Measurements from ENCODE around the gene LMAN1L.

The LMAN1L gene

DNA sequence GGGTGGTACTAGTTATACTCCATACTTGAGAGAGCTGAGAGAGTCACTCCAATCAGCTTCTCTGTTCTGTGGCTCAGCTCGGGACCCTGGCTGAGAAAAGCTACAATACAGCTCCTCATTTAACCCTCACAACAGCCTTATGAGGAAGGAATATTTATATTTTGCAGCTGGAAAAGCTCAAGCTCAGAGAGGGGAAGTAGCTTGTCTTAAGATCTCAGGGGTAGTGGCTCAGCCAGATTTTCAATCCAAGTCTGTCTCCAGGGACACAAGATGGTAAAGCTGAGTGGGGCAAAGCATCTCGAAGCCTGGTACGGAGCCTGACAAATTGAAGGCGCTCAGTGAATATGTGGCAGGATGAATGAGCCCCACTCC lies 45.7 kb downstream of the LMAN1L start:
- no peak for DNase-seq (ENCODE audit: low read depth)

DNA sequence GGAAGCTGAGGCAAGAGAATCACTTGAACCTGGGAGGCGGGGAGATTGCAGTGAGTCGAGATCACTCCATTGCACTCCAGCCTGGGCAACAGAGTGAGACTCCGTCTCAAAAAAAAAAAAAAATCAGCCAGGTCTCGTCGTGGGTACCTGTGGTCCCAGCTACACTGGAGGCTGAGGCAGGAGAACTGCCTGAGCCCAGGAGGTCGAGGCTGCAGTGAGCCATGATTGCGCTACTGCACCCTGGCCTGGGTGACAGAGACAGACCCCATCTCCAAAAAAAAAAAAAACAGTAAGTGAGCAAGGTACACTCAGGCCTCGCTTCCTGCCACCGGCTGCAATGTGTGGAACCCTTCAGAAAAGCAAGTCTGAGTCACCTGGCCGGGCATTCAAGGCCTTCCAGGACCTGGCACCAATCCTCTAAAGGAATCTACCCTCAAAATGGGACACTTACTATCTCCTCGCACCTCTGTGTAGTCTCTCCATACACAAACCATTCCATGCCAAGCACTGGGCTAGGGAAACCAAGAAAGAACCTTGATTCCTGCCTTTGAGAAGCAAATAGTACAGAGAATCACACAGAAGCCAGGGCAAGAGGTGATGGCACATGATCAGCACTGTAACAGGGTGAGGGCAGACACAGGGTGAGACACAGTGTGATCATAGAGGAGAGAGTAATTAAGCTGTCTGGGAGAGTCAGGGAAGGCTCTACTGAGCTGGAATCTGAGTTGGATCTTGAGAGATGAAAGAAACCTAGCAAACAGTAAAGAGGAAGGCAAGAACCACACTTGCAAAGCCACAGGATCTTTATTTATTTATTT lies 50.8 kb downstream of the LMAN1L start:
- DNase-seq (ENCODE audit: low read depth): no peak

DNA sequence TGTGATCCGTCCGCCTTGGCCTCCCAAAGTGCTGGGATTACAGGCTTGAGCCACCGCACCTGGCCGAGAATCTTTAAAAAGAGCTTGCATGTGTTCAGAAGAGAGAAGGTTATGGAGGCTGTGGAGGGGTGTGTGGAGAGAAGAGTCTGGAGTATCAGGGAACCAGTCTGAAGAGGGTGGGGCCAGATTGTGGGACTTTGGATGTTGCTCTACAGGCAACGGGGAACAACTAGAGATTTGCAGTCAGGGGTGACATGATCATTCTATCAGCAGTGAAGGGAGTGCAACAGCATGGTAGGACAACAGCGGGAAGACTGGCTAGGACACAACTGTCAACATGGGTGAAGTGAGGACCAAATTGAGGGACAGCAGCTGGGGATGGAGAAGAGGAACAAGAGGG lies 51.7 kb downstream of the LMAN1L start:
- DNase-seq (ENCODE audit: low read depth): no peak

GRCh38 chr15:74865316-74865715 lies 52.7 kb downstream of the LMAN1L start:
- no peak for DNase-seq (ENCODE audit: low read depth)

GRCh38 chr15:74866090-74866489 lies 53.5 kb downstream of the LMAN1L start:
- DNase-seq (ENCODE audit: low read depth): no peak

DNA sequence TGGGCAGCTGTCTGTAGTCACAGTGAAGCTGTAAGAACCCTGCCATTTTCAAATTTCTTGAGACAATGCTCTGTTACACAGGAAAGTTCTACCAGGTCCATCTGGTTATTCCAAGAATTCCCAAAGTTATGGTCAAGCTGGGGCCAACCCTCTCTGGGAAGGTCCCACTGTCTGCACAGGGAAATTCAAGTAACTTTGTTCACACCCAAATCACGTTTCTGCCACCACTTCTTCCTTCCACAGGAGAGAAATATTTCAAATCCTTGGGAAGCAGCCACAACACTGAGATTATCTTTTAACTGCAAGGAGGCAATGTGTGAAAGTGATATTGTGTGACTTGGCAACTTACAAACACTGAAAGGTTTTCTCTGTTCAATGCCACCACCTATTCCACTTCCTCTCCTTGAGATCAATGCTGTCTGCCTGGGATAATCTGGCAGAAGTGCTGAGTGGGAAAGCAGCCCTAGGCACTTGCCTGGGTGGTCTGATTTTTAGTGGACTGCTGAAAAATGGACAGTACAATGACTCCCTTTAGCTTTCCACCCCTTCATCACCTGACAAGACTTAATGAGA lies 54.9 kb downstream of the LMAN1L start:
- DNase-seq (ENCODE audit: low read depth): no peak

DNA sequence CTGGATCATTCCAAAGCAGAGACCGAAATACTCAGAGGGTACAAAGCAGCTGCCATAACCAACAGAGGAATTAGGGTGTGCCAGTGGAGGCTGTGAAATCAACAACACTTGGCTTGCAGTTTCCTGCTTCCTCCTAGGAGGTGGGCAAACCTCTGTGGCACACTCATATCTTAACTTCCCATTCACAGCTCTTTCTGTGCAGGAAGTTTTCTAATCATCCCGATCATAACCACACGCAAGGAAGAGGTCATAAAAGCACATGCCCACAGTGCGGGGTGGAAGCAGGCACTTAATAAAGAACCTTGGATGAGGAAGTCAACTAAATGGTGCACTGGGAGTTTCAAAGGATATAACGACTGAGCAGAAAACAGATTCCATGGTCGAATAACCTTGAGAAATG lies 55.4 kb downstream of the LMAN1L start:
- no peak for DNase-seq (ENCODE audit: low read depth)

- DNase-seq (ENCODE audit: low read depth): no peak
Measured at GRCh38 chr15:74869372-74869725, 56.7 kb downstream of the LMAN1L start.

DNA sequence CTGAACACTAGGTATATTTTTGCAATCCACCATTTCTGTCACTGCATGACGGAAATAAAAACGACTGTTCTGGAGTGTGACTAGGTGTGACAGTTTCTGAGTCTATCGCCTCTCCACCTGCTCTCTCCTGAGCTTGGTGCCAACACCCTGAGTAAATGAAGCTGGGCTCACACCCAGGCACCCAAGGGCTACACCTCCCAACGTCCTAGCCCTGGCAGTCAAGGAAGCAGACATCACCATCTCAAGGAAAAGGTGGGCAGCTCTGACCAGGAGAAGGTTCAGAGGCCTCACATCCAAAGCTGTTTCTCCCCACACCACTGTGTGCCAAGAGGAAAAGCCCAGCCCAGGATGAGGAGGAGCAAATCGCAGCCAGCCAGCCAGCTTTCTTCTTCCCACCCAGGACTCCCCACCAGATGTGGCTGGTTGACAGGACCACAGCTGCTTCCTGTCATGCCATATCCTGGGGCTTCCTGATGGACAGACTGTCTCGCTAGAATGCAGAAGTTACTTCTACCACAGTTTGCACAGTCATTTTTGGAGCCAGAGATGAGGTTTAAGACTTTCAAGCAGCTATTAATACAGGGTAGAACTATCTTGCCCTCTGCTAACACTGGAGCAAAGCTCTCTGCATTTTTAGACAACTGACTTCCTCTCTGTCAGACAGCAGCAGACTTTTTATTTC lies 57.2 kb downstream of the LMAN1L start:
- no peak for DNase-seq (ENCODE audit: low read depth)

DNA sequence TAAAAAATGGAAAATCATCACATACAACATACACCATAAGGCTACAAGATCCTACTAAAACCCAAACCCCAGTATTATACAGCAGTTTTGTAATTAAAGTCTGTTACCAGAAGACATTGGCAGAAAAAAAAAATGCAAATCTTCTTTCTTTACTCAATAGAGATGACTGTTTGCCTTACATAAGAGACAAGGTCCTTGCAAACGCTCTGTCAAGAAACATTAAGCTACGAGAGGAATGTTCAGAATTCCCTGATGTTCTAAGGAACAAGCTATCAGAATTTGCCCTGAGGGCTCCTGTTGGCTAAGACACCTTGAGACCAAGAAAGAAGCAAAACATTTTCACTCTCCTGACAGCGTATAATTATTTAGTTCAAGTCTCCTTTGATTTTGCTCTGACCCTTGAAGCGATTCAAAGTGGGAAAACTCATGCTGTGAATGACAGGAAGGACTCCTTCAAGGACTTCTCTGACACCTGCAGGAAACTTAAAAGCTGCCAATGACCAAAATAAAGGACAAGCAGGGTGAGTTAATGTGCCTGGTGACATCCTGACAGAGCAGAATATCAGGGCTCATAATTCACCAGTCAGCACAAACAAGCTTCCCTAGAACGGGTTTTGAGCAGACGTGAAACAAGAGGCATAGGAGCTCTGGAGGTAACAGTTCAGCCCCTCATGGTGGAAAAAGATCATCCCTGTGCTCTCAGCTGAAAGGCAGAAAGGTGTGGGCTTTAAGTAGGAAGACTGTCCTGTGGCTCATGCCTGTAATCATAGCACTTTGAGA lies 58.0 kb downstream of the LMAN1L start:
- no peak for DNase-seq (ENCODE audit: low read depth)

DNA sequence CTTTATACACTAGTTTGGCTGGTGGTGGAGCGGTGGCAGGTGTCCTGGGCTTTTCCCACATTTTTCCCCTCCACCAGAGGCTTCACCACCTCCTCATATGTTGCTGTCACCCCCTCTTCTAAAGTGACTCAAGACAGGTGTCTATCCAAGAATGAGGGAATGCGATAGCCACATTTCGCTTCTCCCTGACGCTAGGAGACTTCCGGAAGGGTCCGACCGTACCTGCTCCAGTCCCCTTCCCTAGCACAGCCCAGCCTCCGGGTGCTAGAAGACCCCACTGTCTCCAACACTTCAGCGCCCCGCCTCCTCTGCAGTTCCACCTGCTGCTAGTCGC lies 60.0 kb downstream of the LMAN1L start:
- no peak for DNase-seq (ENCODE audit: low read depth)

GRCh38 chr15:74873036-74873755 lies 60.6 kb downstream of the LMAN1L start, which contains the start of gene SCAMP2:
SCAMP2 (minus strand) TSS chr15:74873365; CDS start chr15:74873255, 110 bp downstream.
- peak; percentile 87 for DNase-seq (ENCODE audit: low read depth)

DNA sequence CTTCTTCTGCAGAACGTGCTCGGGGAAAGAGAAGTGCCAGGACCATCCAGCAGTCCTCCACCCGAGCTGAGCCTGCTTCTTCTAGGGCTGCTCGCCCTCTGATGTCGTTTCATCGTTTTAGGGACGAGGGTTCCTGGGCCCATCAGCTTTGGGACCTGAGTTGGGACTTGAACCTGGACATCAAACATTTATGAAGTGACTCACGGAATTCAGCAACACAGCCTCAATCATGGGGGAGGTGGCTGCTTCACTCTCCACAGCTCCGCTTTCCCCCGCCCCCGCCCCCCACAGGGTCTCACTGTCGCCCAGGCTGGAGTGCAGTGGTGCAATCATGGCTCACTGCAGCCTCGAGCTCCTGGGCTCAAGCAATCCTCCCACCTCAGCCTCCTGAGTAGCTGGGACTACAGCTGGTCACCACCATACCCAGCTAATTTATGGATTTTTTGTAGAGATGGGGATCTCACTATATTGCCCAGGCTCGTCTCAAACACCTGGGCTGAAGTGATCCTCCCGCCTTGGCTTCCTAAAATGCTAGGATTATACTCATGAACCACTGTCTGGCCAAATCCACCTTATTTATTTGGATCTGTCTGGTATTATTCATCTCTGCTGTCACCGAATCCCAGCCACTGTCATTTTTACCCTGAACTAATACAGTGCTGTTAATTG lies 61.3 kb downstream of the LMAN1L start:
- DNase-seq (ENCODE audit: low read depth): no peak
